ENCODE data around the gene MAPRE2. TPM values are rescaled to one million over a fixed set of nuclear protein-coding genes. Genes with fewer than 3 reads are reported as not detected.

The MAPRE2 gene
- total RNA-seq, 1 donor from 2014 or later, result 35.4 TPM

DNA sequence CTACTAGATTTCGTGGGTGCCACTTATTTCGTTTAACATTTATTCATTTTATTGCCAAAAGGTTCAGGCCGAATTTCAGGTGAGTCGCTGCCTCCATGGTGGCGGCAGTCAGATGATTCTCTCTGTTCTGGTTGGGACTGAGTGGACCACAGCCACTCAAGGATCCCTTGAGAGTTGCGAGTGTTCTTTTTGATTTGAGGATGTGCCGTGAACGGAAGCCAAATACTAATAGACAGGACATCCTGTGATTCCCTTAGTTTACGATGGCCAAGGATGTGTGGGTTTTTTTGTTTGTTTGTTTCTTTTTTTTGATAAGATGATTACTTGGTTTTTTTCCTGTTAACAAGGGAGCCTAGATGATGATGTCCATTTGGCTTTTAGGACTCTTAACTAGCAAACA, 13.2 kb downstream of the MAPRE2 start:
- ATAC-seq (no peak), DNase-seq (no peak)
- H3K9me3 ChIP-seq, result no peaks in the 10 kb centered on the region
- TF ChIP-seq, protein P1, sequence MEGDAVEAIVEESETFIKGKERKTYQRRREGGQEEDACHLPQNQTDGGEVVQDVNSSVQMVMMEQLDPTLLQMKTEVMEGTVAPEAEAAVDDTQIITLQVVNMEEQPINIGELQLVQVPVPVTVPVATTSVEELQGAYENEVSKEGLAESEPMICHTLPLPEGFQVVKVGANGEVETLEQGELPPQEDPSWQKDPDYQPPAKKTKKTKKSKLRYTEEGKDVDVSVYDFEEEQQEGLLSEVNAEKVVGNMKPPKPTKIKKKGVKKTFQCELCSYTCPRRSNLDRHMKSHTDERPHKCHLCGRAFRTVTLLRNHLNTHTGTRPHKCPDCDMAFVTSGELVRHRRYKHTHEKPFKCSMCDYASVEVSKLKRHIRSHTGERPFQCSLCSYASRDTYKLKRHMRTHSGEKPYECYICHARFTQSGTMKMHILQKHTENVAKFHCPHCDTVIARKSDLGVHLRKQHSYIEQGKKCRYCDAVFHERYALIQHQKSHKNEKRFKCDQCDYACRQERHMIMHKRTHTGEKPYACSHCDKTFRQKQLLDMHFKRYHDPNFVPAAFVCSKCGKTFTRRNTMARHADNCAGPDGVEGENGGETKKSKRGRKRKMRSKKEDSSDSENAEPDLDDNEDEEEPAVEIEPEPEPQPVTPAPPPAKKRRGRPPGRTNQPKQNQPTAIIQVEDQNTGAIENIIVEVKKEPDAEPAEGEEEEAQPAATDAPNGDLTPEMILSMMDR (IDR thresholded peaks at IDR 0.05), result no peak
- intact Hi-C loops (cut with DNase I), result no loop called here
- H3K27me3 ChIP-seq, result no peaks in the 10 kb centered on the region
- no peak overlapping the region for H3K27ac ChIP-seq
- H3K4me1 ChIP-seq, result peaks cover 25% of the 10 kb centered on the region
- no peaks in the 10 kb centered on the region for H3K36me3 ChIP-seq
- H3K4me3 ChIP-seq, result no peak overlapping the region

DNA sequence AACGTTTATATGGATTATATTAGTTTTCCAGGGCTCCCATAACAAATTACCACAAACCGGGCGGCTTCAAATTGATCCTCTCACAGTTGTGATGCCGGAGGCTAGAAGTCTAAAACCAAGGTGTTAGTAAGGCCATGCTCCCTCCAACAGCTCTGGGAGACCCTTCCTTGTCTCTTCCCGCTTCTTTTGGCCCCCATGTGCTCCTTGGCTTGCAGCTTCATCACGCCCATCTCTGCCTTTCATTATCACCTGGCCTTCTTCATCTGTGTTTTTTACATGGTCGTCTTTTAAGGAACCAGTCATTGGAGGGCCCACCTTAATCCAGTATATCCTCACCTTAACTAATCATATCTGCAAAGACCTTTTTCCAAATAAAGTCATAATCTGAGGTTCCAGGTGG, 13.9 kb downstream of the MAPRE2 start:
- no peak for ATAC-seq
- Histone ChIP-seq H3K27ac (no peak overlapping the region), H3K9me3 (no peaks in the 10 kb centered on the region), H3K4me1 (peaks cover 25% of the 10 kb centered on the region), H3K4me3 (no peak overlapping the region), H3K27me3 (no peaks in the 10 kb centered on the region), H3K36me3 (no peaks in the 10 kb centered on the region)
- TF ChIP-seq, protein P1 (IDR thresholded peaks at IDR 0.05), result no peak
- DNase-seq, result no peak
- intact Hi-C loops (cut with DNase I), result no loop called here

DNA sequence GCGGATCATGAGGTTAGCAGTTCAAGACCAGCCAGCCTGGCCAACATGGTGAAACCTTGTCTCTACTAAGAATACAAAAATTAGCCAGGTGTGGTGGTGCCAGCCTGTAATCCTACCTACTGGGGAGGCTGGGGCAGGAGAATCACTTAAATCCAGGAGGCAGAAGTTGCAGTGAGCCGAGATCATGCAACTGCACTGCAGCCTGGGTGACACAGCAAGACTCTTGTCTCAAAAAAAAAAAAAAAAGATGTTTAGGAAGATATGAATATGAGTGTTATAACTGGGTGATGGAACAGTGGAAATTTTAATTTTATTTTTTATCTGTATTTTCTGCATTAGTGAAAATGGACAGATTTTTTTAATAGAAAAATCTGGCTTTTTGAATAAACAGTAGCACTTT, 14.5 kb downstream of the MAPRE2 start:
- no peak for ATAC-seq
- Histone ChIP-seq H3K27ac (no peak overlapping the region), H3K27me3 (no peaks in the 10 kb centered on the region), H3K9me3 (no peaks in the 10 kb centered on the region), H3K4me1 (peaks cover 23% of the 10 kb centered on the region), H3K4me3 (no peak overlapping the region), H3K36me3 (no peaks in the 10 kb centered on the region)
- no peak for DNase-seq
- TF ChIP-seq, protein P1 (IDR thresholded peaks at IDR 0.05), result no peak
- intact Hi-C loops (cut with DNase I), result no loop called here

DNA sequence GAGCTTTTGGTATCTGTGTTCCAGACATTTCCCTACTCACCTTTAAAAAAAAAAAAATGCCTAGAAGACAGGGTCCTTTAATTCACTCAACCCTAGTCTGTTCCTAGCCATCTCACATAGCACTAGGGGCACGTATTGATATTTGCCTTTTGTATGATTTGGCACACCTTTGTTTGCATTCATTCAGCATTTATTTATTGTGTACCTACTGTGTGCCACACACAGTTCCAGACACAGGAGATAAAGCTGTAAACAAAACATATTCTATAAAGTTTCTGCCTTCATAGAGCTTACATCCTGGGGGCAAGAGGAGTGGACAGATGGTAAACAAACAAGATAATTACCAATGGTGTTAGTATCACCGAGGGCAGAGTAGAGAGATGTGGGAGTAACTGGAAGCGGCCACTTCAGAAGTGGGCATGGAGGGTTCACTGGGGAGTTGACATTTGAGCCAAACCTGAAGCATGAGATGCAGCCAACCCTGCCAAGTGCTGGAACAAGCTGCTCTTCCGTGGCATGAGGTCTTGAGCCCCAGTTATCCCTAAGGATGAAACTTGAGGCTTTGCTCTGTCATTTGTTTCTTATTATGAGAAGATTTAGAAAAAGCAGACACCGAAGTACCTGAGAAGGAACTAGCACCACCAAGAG, 18.2 kb downstream of the MAPRE2 start:
- H3K4me1 ChIP-seq, result peaks cover 11% of the 10 kb centered on the region
- H3K27me3 ChIP-seq, result no peaks in the 10 kb centered on the region
- TF ChIP-seq, protein P1 (IDR thresholded peaks at IDR 0.05), result no peak
- ATAC-seq (no peak), DNase-seq (no peak)
- no peaks in the 10 kb centered on the region for H3K9me3 ChIP-seq
- H3K36me3 ChIP-seq, result no peaks in the 10 kb centered on the region
- H3K4me3 ChIP-seq, result no peak overlapping the region
- intact Hi-C loops (cut with DNase I), result no loop called here
- H3K27ac ChIP-seq, result no peak overlapping the region

DNA sequence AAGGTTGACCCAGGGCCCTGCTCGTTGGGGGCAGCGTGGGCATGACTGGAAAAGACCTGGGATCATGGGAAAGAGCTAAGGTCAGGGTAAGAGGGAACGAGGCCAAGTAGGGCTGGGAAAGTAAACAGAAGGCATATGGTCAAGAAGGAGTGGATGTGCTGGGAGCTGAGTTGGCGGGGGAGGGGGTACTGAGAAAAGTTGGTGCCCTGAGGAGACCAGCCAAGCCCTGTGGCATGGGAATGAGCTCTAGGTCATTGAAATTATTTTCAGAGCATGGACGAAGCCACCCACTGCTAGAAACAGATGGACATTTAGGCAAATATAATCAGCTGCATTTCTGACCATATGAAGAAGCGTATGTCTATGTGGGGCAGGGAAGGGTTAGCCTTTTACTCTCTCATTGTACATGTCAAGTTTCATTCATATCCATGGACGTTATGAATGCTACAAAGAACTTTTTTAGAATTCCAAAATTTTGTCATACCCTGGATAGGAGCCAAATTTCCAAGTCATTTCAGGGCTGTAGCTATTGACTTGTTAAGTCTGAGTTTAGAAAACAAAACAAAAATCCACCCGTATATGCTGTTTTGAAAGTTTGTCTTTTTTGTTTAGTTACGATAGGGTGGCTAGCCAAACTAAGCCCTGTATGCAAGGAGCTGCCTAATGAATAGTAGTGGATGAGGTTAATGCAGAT, 19.1 kb downstream of the MAPRE2 start:
- no peaks in the 10 kb centered on the region for H3K9me3 ChIP-seq
- intact Hi-C loops (cut with DNase I), result no loop called here
- no peak overlapping the region for H3K4me3 ChIP-seq
- no peaks in the 10 kb centered on the region for H3K27me3 ChIP-seq
- H3K36me3 ChIP-seq, result no peaks in the 10 kb centered on the region
- peaks cover 11% of the 10 kb centered on the region for H3K4me1 ChIP-seq
- ATAC-seq (no peak), DNase-seq (no peak)
- no peak overlapping the region for H3K27ac ChIP-seq
- TF ChIP-seq, protein P1 (IDR thresholded peaks at IDR 0.05), result no peak

Measured in upper lobe of right lung (tissue), 1 donor.